Measurements from ENCODE around the gene ANKRD23. TPM values are rescaled to one million over a fixed set of nuclear protein-coding genes. Genes with fewer than 3 reads are reported as not detected.
A peak's percentile ranks its signal among the peaks of the same experiment; 100 is the strongest.

Gene ANKRD23
- total and polyA plus RNA-seq, 2 of the 13 experiments (the other 11 are each of a cell fraction or from before 2014, with no cell fraction given) = 1.5 to 1.6 TPM

DNA sequence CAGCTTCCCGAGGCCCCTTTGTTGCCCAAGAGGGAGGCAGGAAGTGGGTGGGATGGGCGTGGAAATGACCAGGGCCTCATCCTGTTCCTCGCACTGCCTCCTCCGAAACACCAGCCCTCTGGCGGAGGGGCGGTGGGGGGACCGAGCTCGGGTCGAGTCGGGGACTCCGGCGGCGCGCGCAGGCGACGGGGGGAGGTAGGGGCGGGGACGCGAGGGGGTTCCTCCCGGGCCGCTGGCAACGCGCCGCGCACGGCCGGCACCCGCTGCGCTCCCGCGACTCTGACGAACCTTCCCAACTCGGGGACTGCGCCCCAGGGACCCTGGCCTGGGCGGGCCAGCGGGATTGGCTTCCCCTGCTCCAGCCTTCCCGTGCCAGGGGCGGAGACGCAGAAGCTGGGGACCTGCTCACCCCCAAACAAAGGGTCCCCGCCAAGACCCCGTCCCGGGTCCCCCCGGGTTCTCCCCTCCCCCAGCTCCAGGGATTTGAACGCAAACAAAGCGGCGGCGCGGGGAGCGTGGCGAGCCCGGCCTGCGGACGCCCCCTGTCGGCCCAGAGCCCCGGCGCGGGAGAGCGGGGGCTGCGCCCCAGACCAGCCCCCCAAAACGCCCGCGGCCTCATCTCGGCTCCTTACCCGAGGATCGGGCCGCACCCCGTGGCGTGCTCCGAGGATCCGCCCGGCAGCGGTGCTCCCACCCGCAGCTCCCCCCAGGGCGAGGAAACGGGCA is 24.9 kb upstream of the ANKRD23 start (continued):
- TF ChIP-seq, protein P1, sequence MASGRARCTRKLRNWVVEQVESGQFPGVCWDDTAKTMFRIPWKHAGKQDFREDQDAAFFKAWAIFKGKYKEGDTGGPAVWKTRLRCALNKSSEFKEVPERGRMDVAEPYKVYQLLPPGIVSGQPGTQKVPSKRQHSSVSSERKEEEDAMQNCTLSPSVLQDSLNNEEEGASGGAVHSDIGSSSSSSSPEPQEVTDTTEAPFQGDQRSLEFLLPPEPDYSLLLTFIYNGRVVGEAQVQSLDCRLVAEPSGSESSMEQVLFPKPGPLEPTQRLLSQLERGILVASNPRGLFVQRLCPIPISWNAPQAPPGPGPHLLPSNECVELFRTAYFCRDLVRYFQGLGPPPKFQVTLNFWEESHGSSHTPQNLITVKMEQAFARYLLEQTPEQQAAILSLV (CRISPR knock-in tag; IDR thresholded peaks at IDR 0.05; ENCODE audit: borderline replicate concordance) = no peak; the same call in 1 of the 2 replicates
- TF ChIP-seq ZSCAN22 (CRISPR knock-in tag; IDR thresholded peaks at IDR 0.05) (peak; percentile 83; the same call in 1 of the 2 replicates), SP140L (CRISPR knock-in tag; IDR thresholded peaks at IDR 0.05; ENCODE audit: borderline replicate concordance) (no peak), ZNF816 (CRISPR knock-in tag; IDR thresholded peaks at IDR 0.05; ENCODE audit: borderline replicate concordance) (peak; percentile 87; the same call in 1 of the 2 replicates), MBD4 (IDR thresholded peaks at IDR 0.05; ENCODE audit: borderline replicate concordance, low read length) (no peak), NFYB (CRISPR knock-in tag; IDR thresholded peaks at IDR 0.05) (no peak; the same call in 1 of the 2 replicates), ZNF235 (CRISPR knock-in tag; IDR thresholded peaks at IDR 0.05; ENCODE audit: borderline replicate concordance) (no peak), ZNF891 (CRISPR knock-in tag; IDR thresholded peaks at IDR 0.05) (no peak; the same call in 1 of the 2 replicates), NR3C1 (CRISPR knock-in tag; IDR thresholded peaks at IDR 0.05) (no peak), SPEN (CRISPR knock-in tag; IDR thresholded peaks at IDR 0.05; ENCODE audit: low read depth) (peak; percentile 51; the same call in 1 of the 2 replicates), TOPORS (CRISPR knock-in tag; IDR thresholded peaks at IDR 0.05) (no peak), ZNF138 (CRISPR knock-in tag; IDR thresholded peaks at IDR 0.05; ENCODE audit: low read depth) (no peak), ZFP62 (CRISPR knock-in tag; IDR thresholded peaks at IDR 0.05) (no peak), ZNF292 (CRISPR knock-in tag; IDR thresholded peaks at IDR 0.05; ENCODE audit: borderline replicate concordance, low read depth) (no peak), ZNF552 (CRISPR knock-in tag; IDR thresholded peaks at IDR 0.05; ENCODE audit: borderline replicate concordance) (no peak), SP4 (CRISPR knock-in tag; IDR thresholded peaks at IDR 0.05) (peak; percentile 69; the same call in 1 of the 2 replicates), ZNF329 (CRISPR knock-in tag; IDR thresholded peaks at IDR 0.05; ENCODE audit: low read depth) (no peak), FOXK2 (IDR thresholded peaks at IDR 0.05) (no peak), AGO2 (optimal IDR thresholded peaks at IDR 0.05; ENCODE audit: low read depth, low read length) (peak; percentile 79), HMGA1 (CRISPR knock-in tag; conservative IDR thresholded peaks at IDR 0.05) (no peak)
- TF ChIP-seq, protein P2, sequence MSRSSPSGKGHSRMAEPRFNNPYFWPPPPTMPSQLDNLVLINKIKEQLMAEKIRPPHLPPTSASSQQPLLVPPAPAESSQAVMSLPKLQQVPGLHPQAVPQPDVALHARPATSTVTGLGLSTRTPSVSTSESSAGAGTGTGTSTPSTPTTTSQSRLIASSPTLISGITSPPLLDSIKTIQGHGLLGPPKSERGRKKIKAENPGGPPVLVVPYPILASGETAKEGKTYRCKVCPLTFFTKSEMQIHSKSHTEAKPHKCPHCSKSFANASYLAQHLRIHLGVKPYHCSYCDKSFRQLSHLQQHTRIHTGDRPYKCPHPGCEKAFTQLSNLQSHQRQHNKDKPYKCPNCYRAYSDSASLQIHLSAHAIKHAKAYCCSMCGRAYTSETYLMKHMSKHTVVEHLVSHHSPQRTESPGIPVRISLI (CRISPR knock-in tag; IDR thresholded peaks at IDR 0.05; ENCODE audit: borderline replicate concordance) = peak; percentile 73; the same call in 1 of the 2 replicates
- TF ChIP-seq, protein P3, sequence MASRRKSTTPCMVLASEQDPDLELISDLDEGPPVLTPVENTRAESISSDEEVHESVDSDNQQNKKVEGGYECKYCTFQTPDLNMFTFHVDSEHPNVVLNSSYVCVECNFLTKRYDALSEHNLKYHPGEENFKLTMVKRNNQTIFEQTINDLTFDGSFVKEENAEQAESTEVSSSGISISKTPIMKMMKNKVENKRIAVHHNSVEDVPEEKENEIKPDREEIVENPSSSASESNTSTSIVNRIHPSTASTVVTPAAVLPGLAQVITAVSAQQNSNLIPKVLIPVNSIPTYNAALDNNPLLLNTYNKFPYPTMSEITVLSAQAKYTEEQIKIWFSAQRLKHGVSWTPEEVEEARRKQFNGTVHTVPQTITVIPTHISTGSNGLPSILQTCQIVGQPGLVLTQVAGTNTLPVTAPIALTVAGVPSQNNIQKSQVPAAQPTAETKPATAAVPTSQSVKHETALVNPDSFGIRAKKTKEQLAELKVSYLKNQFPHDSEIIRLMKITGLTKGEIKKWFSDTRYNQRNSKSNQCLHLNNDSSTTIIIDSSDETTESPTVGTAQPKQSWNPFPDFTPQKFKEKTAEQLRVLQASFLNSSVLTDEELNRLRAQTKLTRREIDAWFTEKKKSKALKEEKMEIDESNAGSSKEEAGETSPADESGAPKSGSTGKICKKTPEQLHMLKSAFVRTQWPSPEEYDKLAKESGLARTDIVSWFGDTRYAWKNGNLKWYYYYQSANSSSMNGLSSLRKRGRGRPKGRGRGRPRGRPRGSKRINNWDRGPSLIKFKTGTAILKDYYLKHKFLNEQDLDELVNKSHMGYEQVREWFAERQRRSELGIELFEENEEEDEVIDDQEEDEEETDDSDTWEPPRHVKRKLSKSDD (CRISPR knock-in tag; IDR thresholded peaks at IDR 0.05; ENCODE audit: low read depth) = no peak
- TF ChIP-seq, protein P4, sequence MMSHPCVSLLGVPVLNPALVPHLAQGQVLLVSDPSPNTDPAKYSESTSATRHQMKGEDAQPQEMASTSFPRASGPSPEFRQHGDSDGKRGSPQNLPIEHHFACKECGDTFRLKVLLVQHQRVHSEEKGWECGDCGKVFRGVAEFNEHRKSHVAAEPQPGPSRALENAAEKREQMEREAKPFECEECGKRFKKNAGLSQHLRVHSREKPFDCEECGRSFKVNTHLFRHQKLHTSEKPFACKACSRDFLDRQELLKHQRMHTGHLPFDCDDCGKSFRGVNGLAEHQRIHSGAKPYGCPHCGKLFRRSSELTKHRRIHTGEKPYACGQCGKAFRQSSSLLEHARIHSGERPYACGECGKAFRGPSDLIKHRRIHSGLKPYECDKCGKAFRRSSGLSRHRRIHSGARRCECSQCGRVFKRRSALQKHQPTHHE (CRISPR knock-in tag; IDR thresholded peaks at IDR 0.05; ENCODE audit: borderline replicate concordance) = 0 out of 2 replicates have a peak, but pooled peaks have one; percentile 2

Data from HepG2 (cell line).